ENCODE measurements around the gene NES. TPM values are rescaled to one million over a fixed set of nuclear protein-coding genes. Genes with fewer than 3 reads are reported as not detected.

NES gene
- total and polyA plus RNA-seq, 2 of the 8 experiments (the other 6 are each of a cell fraction or from before 2014, with no cell fraction given), result 13.3 to 135 TPM

- Histone ChIP-seq H3K4ac (replicated peaks; ENCODE audit: insufficient read length, low read depth, low read length) (peak overlapping the region; percentile 22), H4K20me1 (replicated peaks in 1 of 2; ENCODE audit: control insufficient read depth in 1 of 2, insufficient read depth in 2 of 2, low read length in 2 of 2) (peaks cover 4 to 10% of the 10 kb centered on the region in 2 experiments), H2AFZ (ENCODE audit: low read length) (no peak overlapping the region), H4K5ac (ENCODE audit: insufficient read length, low read depth, low read length) (peak overlapping the region; percentile 73), H2BK120ac (replicated peaks; ENCODE audit: low read depth, low read length) (peak overlapping the region; percentile 63), H4K91ac (replicated peaks; ENCODE audit: insufficient read length, low read length) (peak overlapping the region; percentile 98), H3K9ac (replicated peaks in 1 of 4; ENCODE audit: extremely low read depth in 1 of 4, low read depth in 3 of 4, low read length in 3 of 4) (peak overlapping the region in 3 of 4 experiments; percentile 42 to 65 (median 55); a peak in 6 of 7 replicates), H3K14ac (ENCODE audit: insufficient read length) (no peak overlapping the region), H3K56ac (replicated peaks; ENCODE audit: insufficient read length, low read depth, low read length) (peak overlapping the region; percentile 9), H3K27ac (ENCODE audit: low read depth, low read length) (peak overlapping the region; percentile 87), H3K36me3 (ENCODE audit: control insufficient read depth in 2 of 4, insufficient read depth in 4 of 4, low read length in 3 of 4) (peaks cover 4 to 28% (median 12%) of the 10 kb centered on the region in 4 experiments; a peak in 7 of 8 replicates), H3K79me2 (ENCODE audit: control insufficient read depth in 1 of 2, insufficient read depth in 2 of 2, low read length in 2 of 2) (peaks cover 5 to 43% of the 10 kb centered on the region in 2 experiments; a peak in 3 of 4 replicates), H2BK5ac (ENCODE audit: low read depth, low read length) (peak overlapping the region; percentile 99), H3K27me3 (replicated peaks in 1 of 4; ENCODE audit: control insufficient read depth in 3 of 4, extremely low read depth in 1 of 4, insufficient read depth in 3 of 4, low read length in 3 of 4) (no peaks in the 10 kb centered on the region; a peak in 1 of 7 replicates), H2BK20ac (ENCODE audit: low read length) (peak overlapping the region; percentile 100), H3K4me3 (ENCODE audit: extremely low read depth in 1 of 4, insufficient read depth in 2 of 4, low read depth in 3 of 4, low read length in 4 of 4) (peak overlapping the region; percentile 15 to 84 (median 22); a peak in 5 of 8 replicates), H3K4me2 (ENCODE audit: insufficient read depth in 1 of 2, low read depth in 2 of 2, low read length in 2 of 2) (peak overlapping the region; percentile 71 to 87), H4K8ac (ENCODE audit: extremely low read depth, insufficient read depth, low read length) (peak overlapping the region; percentile 66; the same call in 1 of the 2 replicates), H2AK5ac (ENCODE audit: low read depth, low read length) (peak overlapping the region; percentile 99), H3K23ac (ENCODE audit: insufficient read length) (no peak overlapping the region), H2BK15ac (ENCODE audit: low read length) (peak overlapping the region; percentile 100), H3K79me1 (ENCODE audit: low read depth, low read length) (peaks cover 15% of the 10 kb centered on the region; the same call in 1 of the 2 replicates), H2BK12ac (ENCODE audit: low read depth, low read length) (peak overlapping the region; percentile 100), H3K4me1 (replicated peaks in 1 of 4; ENCODE audit: control insufficient read depth in 3 of 4, insufficient read depth in 4 of 4, low read length in 3 of 4) (peaks cover 7 to 52% (median 46%) of the 10 kb centered on the region in 4 experiments), H3K9me3 (ENCODE audit: insufficient read depth in 2 of 2, low read depth in 1 of 2, low read length in 1 of 2) (no peaks in the 10 kb centered on the region), H3K23me2 (ENCODE audit: low read depth, low read length) (peaks cover 18% of the 10 kb centered on the region), H3K18ac (ENCODE audit: extremely low read depth, low read length) (peak overlapping the region; percentile 100)
- DNase-seq (ENCODE audit: low read depth in 1 of 2, low spot score in 2 of 2) (peak; percentile 88 to 91), FAIRE-seq (peak; percentile 100)
- 13% methylated on average over 8 of the region's 8 CpGs; no CpG with 5 or more reads in 1 of the 2 experiments for WGBS, 2 experiments (ENCODE audit: extremely low coverage in 1 of 2, insufficient coverage in 1 of 2, insufficient read length in 1 of 2, insufficient replicate concordance in 2 of 2, low coverage in 1 of 2, low lambda C conversion rate in 2 of 2, missing lambda C conversion rate in 1 of 2)
- ChIA-PET CTCF (ENCODE audit: partially characterized antibody) (interaction anchor here (0.5 to 66.0 kb wide), 5 partner anchors 14 to 211 kb away, joined by 3 to 4284 read pairs (median 868); partner anchors contain the start of genes BCAN, CRABP2, HAPLN2 and ISG20L2), POLR2A (ENCODE audit: partially characterized antibody) (interaction anchor here (0.9 to 13.8 kb wide), 13 partner anchors 10 to 78 kb away, joined by 3 to 419 read pairs (median 7); partner anchors contain the start of genes CRABP2, HDGF, ISG20L2 and METTL25B)
- TF ChIP-seq NANOG (IDR thresholded peaks at IDR 0.05; ENCODE audit: insufficient read depth, low read depth, low read length, poor library complexity, severe bottlenecking), result peak; percentile 64
- TF ChIP-seq CEBPB (IDR thresholded peaks at IDR 0.05; ENCODE audit: low read depth, low read length), result no peak; the same call in 1 of the 2 replicates
- peak; percentile 90 for TF ChIP-seq POU5F1 (IDR thresholded peaks at IDR 0.05; ENCODE audit: low read depth, low read length)
- TF ChIP-seq KDM5A (IDR thresholded peaks at IDR 0.05; ENCODE audit: low read length), result no peak
- TF ChIP-seq NRF1 (IDR thresholded peaks at IDR 0.05; ENCODE audit: low read depth, low read length), result no peak
- no peak for TF ChIP-seq FOSL1 (IDR thresholded peaks at IDR 0.05; ENCODE audit: insufficient read depth, low read depth, low read length)
- TF ChIP-seq CHD2 (IDR thresholded peaks at IDR 0.05; ENCODE audit: low read length), result 0 out of 2 replicates have a peak, but pooled peaks have one; percentile 22
- TF ChIP-seq ZNF274 (IDR thresholded peaks at IDR 0.05; ENCODE audit: borderline replicate concordance, extremely low read depth, low read length), result no peak
Observed at GRCh38 chr1:156673387-156674121, 3.7 kb downstream of the NES start.
